Chondrocyte (in vitro differentiated cells): Measurements from ENCODE around the gene RPL41. TPM values are rescaled to one million over a fixed set of nuclear protein-coding genes. Genes with fewer than 3 reads are reported as not detected.

Experiments used
- DNase-seq: peaks from one replicate; pipeline ENCODE4 v3.0.0; 2021; ENCODE audit warnings: mixed read lengths, low spot score
- H3K27ac Mint-ChIP-seq: one replicate; pipeline ENCODE4 v1.8.0; 2021; ENCODE audit warnings: mild to moderate bottlenecking, moderate library complexity, mixed read lengths; ENCODE audit not compliant: unreplicated experiment
- H3K27me3 Mint-ChIP-seq: 2 replicates; pipeline ENCODE4 v1.8.0; 2021; ENCODE audit warnings: low read depth, mixed read lengths
- H3K36me3 Mint-ChIP-seq: 2 replicates; pipeline ENCODE4 v1.8.0; 2021; ENCODE audit warnings: low read depth, mixed read lengths
- H3K4me1 Mint-ChIP-seq: 2 replicates; pipeline ENCODE4 v1.8.0; 2021; ENCODE audit warnings: low read depth, mild to moderate bottlenecking, mixed read lengths
- H3K4me3 Mint-ChIP-seq: one replicate; pipeline ENCODE4 v1.8.0; 2021; ENCODE audit warnings: mild to moderate bottlenecking, moderate library complexity, mixed read lengths; ENCODE audit not compliant: unreplicated experiment
- H3K9me3 Mint-ChIP-seq: 2 replicates; pipeline ENCODE4 v1.8.0; 2021; ENCODE audit warnings: low read depth, mixed read lengths
- total RNA-seq: library from RNA; stranded (reverse); gene quantifications from 3 replicates; pipeline ENCODE4 v1.2.1, GENCODE V29; 2021
- TF ChIP-seq, protein P1 (sequence below): fragments of 200-600 bp; sonication (generic); IDR thresholded peaks from 2 replicates; pipeline ENCODE4 v1.5.0; 2021; ENCODE audit warnings: antibody characterized with exemption, mild to moderate bottlenecking, moderate library complexity

Gene RPL41
- total RNA-seq, 1 donor from 2014 or later = 2,631 TPM

DNA sequence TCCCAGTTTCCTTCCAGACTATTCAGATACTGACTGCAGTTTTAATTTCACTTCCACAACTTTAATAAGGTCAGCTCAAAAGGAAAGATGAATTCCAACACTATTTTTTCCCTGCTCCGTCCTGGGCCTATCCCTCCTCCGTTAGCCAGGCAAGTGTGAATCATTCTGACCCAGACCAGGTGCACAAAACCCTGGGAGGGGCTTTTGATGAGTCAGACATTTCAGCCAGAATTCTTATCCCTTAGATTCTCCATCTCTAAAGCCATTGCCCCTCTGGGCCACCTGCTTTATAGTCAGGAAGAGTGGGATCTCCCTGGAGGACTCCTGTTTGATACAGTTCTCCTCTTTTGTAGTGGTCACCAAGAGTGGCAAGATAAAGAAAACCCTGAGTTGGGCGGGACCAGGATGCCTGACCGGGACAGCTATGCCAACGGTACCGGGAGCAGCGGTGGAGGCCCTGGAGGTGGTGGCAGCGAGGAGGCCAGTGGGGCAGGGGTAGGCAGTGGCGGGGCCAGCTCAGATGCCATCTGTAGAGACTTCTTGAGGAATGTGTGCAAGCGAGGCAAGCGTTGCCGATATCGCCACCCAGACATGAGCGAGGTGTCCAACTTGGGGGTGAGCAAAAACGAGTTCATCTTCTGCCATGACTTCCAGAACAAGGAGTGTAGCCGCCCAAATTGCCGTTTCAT, 3.9 kb downstream of the RPL41 start:
- H3K9me3 Mint-ChIP-seq = no peaks in the 10 kb centered on the region
- H3K4me1 Mint-ChIP-seq = peaks cover 31% of the 10 kb centered on the region
- TF ChIP-seq, protein P1, sequence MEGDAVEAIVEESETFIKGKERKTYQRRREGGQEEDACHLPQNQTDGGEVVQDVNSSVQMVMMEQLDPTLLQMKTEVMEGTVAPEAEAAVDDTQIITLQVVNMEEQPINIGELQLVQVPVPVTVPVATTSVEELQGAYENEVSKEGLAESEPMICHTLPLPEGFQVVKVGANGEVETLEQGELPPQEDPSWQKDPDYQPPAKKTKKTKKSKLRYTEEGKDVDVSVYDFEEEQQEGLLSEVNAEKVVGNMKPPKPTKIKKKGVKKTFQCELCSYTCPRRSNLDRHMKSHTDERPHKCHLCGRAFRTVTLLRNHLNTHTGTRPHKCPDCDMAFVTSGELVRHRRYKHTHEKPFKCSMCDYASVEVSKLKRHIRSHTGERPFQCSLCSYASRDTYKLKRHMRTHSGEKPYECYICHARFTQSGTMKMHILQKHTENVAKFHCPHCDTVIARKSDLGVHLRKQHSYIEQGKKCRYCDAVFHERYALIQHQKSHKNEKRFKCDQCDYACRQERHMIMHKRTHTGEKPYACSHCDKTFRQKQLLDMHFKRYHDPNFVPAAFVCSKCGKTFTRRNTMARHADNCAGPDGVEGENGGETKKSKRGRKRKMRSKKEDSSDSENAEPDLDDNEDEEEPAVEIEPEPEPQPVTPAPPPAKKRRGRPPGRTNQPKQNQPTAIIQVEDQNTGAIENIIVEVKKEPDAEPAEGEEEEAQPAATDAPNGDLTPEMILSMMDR = no peak
- H3K27me3 Mint-ChIP-seq = no peaks in the 10 kb centered on the region
- H3K27ac Mint-ChIP-seq = peak overlapping the region; percentile 100
- DNase-seq = no peak
- H3K4me3 Mint-ChIP-seq = no peak overlapping the region
- H3K36me3 Mint-ChIP-seq = peaks cover 9% of the 10 kb centered on the region

DNA sequence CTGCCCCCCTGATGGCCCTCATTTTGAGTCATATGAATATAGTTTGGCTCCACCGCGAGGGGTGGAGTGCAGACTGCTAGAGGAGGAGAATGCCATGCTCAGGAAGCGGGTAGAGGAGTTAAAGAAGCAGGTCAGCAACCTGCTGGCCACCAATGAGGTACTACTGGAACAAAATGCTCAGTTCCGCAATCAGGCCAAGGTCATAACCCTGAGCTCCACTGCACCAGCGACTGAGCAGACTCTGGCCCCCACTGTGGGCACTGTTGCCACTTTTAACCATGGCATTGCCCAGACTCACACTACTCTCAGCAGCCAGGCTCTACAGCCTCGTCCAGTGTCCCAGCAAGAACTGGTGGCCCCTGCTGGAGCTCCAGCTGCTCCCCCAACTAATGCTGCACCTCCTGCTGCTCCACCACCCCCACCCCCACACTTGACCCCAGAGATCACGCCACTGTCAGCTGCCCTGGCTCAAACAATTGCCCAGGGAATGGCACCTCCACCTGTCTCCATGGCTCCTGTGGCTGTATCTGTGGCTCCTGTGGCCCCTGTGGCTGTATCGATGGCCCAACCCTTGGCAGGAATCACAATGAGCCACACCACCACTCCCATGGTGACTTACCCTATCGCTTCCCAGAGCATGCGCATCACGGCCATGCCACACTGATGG, 4.9 kb downstream of the RPL41 start:
- TF ChIP-seq, protein P1 = no peak
- peaks cover 30% of the 10 kb centered on the region for H3K4me1 Mint-ChIP-seq
- H3K36me3 Mint-ChIP-seq = peaks cover 9% of the 10 kb centered on the region
- no peaks in the 10 kb centered on the region for H3K27me3 Mint-ChIP-seq
- H3K27ac Mint-ChIP-seq = no peak overlapping the region
- no peak for DNase-seq
- H3K9me3 Mint-ChIP-seq = no peaks in the 10 kb centered on the region
- no peak overlapping the region for H3K4me3 Mint-ChIP-seq

DNA sequence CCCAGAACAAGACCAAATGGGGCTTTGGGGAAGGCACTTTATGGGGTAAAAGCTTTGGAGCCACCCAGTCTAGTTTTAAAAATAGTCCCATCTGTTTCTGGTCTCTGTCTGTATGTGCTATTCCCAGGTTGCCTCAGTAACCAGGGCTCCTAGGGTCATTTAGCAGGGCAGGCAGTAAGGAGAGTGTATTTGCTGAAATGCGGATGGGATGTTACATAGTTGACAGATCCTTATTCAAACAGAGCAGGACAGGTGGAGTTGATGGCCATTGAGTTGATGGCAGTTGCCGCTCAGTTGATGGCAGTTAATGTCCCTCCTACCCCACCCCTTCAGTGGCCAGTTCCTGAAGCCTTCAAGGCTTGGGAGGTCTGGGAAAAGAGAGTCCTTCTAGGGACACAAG, 6.2 kb downstream of the RPL41 start:
- Mint-ChIP-seq H3K4me3 (no peak overlapping the region), H3K4me1 (peaks cover 43% of the 10 kb centered on the region), H3K36me3 (peaks cover 7% of the 10 kb centered on the region), H3K27me3 (no peaks in the 10 kb centered on the region), H3K9me3 (no peaks in the 10 kb centered on the region), H3K27ac (no peak overlapping the region)
- TF ChIP-seq, protein P1 = no peak
- DNase-seq = no peak

DNA sequence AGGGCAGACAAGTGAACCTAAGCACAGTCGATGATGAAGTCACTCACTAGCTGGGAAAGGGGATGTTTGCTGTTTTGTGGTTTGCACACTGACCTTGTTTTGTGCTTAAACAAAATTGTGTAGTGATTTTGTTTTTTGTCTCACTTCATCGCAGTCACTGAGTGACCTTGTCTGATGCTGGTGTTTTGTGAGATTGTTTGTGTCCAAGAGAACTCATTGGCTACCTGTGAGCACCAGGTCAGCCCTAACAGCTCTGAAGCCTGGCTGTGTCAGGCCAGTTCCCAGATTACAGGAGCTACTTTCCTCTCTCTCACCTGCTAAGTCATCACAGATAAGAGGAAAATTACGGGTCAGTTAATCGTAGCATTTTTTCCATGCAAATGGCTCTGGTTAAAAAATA, 7.7 kb downstream of the RPL41 start:
- TF ChIP-seq, protein P1 = no peak
- H3K4me3 Mint-ChIP-seq = no peak overlapping the region
- peaks cover 32% of the 10 kb centered on the region for H3K4me1 Mint-ChIP-seq
- DNase-seq = no peak
- H3K9me3 Mint-ChIP-seq = no peaks in the 10 kb centered on the region
- peaks cover 4% of the 10 kb centered on the region for H3K36me3 Mint-ChIP-seq
- H3K27ac Mint-ChIP-seq = no peak overlapping the region
- no peaks in the 10 kb centered on the region for H3K27me3 Mint-ChIP-seq

DNA sequence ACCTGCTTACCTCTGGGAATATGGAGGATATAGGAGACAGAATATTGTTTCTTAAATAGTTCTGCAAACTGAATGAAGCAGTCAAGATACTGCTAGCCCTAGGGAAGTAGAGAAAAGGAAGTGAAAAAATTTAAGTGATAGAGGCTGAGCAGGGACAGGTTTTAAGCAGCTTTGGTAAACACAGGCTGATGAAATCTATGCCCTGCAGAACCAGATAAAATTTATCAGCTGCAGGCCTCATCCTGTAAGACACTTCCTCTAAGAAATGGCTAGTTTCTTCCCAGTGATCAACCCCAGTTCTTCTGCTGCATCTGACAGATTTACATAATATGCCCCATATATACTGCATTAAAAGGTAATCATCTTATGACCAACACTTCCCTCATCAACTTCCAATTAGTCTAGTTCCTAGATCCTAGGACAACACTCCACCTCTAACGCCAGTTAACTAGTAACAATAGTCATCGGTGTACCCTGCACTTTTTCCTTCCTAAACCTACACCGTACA, 10.4 kb downstream of the RPL41 start:
- TF ChIP-seq, protein P1 = no peak
- Mint-ChIP-seq H3K27me3 (no peaks in the 10 kb centered on the region), H3K27ac (peak overlapping the region; percentile 92), H3K4me1 (peaks cover 42% of the 10 kb centered on the region), H3K36me3 (peaks cover 11% of the 10 kb centered on the region), H3K4me3 (peak overlapping the region; percentile 99), H3K9me3 (no peaks in the 10 kb centered on the region)
- no peak for DNase-seq
